Neural cell (in vitro differentiated cells): ENCODE measurements around the gene CCL26. TPM values are rescaled to one million over a fixed set of nuclear protein-coding genes. Genes with fewer than 3 reads are reported as not detected.

ENCODE experiments used
- H2AFZ ChIP-seq: fragments of 200-600, 300-800 bp; sonication (generic), shearing (Covaris generic); 2 replicates; pipeline ENCODE4 v1.6.0; 2014; ENCODE audit warnings: low read depth, mild to moderate bottlenecking, antibody characterized with exemption, low read length, moderate library complexity
- H3F3A ChIP-seq: fragments of 200-600 bp; shearing (Covaris generic); 2 replicates; pipeline ENCODE4 v1.6.1; 2016; ENCODE audit warnings: mild to moderate bottlenecking, moderate library complexity, mixed read lengths, antibody characterized with exemption, low read length; ENCODE audit not compliant: insufficient read depth, poor library complexity, severe bottlenecking
- H3K27ac ChIP-seq: fragments of 200-600, 300-800 bp; sonication (generic), shearing (Covaris generic); 2 replicates; pipeline ENCODE4 v1.5.1; 2014; ENCODE audit warnings: mild to moderate bottlenecking, low read length, moderate library complexity
- H3K27me3 ChIP-seq: fragments of 300-800, 200-600 bp; sonication (generic), shearing (Covaris generic); 2 replicates; pipeline ENCODE4 v1.6.0; 2014; ENCODE audit warnings: mild to moderate bottlenecking, low read depth, low read length, moderate library complexity; ENCODE audit not compliant: insufficient read depth
- H3K36me3 ChIP-seq: fragments of 300-800, 200-600 bp; sonication (generic), shearing (Covaris generic); 2 replicates; pipeline ENCODE4 v1.5.1; 2014; ENCODE audit warnings: mild to moderate bottlenecking, antibody characterized with exemption, low read length, moderate library complexity; ENCODE audit not compliant: insufficient read depth
- H3K4me2 ChIP-seq: fragments of 300-800, 200-600 bp; sonication (generic), shearing (Covaris generic); 2 replicates; pipeline ENCODE4 v1.6.0; 2014; ENCODE audit warnings: mild to moderate bottlenecking, low read length
- H3K4me3 ChIP-seq: fragments of 300-800, 200-600 bp; sonication (generic), shearing (Covaris generic); 2 replicates; pipeline ENCODE4 v1.5.1; 2014; ENCODE audit warnings: mild to moderate bottlenecking, low read length, moderate library complexity
- H3K79me2 ChIP-seq: fragments of 200-600 bp; shearing (Covaris generic); replicated peaks from 2 replicates; pipeline ENCODE4 v1.6.0; 2014; ENCODE audit warnings: mild to moderate bottlenecking, low read length, moderate library complexity; ENCODE audit not compliant: insufficient read depth
- H3K9ac ChIP-seq: fragments of 300-800, 200-600 bp; sonication (generic), shearing (Covaris generic); 2 replicates; pipeline ENCODE4 v1.6.1; 2016; ENCODE audit warnings: mild to moderate bottlenecking, low read length, mixed read lengths
- H3K9me2 ChIP-seq: fragments of 200-600 bp; shearing (Covaris generic); 2 replicates; pipeline ENCODE4 v1.6.1; 2016; ENCODE audit warnings: mild to moderate bottlenecking, low read length, mixed read lengths; ENCODE audit not compliant: insufficient read depth
- H3K9me3 ChIP-seq: fragments of 200-600, 300-800 bp; sonication (generic), shearing (Covaris generic); 2 replicates; pipeline ENCODE4 v1.6.1; 2016; ENCODE audit warnings: mild to moderate bottlenecking, mixed run types, low read length, moderate library complexity, mixed read lengths
- H4K20me1 ChIP-seq: fragments of 200-600 bp; shearing (Covaris generic); 2 replicates; pipeline ENCODE4 v1.6.1; 2016; ENCODE audit warnings: mild to moderate bottlenecking, mixed run types; ENCODE audit not compliant: insufficient read depth
- EP300 ChIP-seq: fragments of 450-650 bp; conservative IDR thresholded peaks from 2 replicates; pipeline ENCODE4 v1.6.1; 2014; ENCODE audit warnings: antibody characterized with exemption, mild to moderate bottlenecking, moderate library complexity; ENCODE audit not compliant: poor library complexity, severe bottlenecking
- POLR2AphosphoS5 ChIP-seq: IDR thresholded peaks from 2 replicates; pipeline ENCODE4 v1.6.1; 2012
- RAD21 ChIP-seq: fragments of 450-650 bp; conservative IDR thresholded peaks from 2 replicates; pipeline ENCODE4 v1.6.1; 2014; ENCODE audit warnings: antibody characterized with exemption, mild to moderate bottlenecking, moderate library complexity
- SMC3 ChIP-seq: fragments of 450-650 bp; conservative IDR thresholded peaks from 2 replicates; pipeline ENCODE4 v1.6.1; 2014; ENCODE audit warnings: antibody characterized with exemption, mild to moderate bottlenecking, moderate library complexity; ENCODE audit not compliant: poor library complexity
- TAF1 ChIP-seq: IDR thresholded peaks from 2 replicates; pipeline ENCODE4 v1.6.1; 2012; ENCODE audit warnings: low read depth
- polyA plus RNA-seq: library from polyadenylated mRNA; depleted of rRNA; stranded (reverse); fragments of >200 nt; gene quantifications from 2 replicates; pipeline ENCODE4 v1.2.3, GENCODE V29; 2014
- TF ChIP-seq, protein P1 (sequence below): fragments of 450-650 bp; IDR thresholded peaks from 2 replicates; pipeline ENCODE4 v1.5.1; 2014; ENCODE audit warnings: antibody characterized with exemption, mild to moderate bottlenecking, moderate library complexity; ENCODE audit not compliant: poor library complexity, severe bottlenecking

Gene CCL26
- polyA plus RNA-seq, 1 donor from 2014 or later = not detected

DNA sequence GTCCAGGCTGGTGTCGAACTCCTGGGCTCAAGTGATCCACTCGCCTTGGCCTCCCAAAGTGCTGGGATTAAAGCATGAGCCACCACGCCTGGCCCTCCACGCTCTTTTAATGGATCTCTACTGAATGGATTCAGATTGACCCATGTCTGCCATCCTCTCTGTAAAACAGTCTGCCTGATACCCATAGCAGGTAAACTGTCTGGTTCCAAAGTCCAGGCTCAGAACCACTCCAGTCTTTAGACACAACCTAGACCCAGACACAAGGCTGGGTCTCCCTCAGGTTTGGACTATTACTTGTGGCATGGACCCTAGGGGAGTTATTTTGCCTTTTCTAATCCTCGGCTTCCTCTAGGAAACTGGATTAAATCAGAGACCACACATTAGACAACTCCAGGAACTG is 52.4 kb downstream of the CCL26 start:
- Histone ChIP-seq H3K9me3 (no peaks in the 10 kb centered on the region), H4K20me1 (no peaks in the 10 kb centered on the region), H3K9me2 (no peaks in the 10 kb centered on the region), H3K36me3 (no peaks in the 10 kb centered on the region), H2AFZ (no peak overlapping the region), H3K27me3 (no peaks in the 10 kb centered on the region), H3K9ac (no peak overlapping the region), H3K27ac (no peak overlapping the region), H3F3A (no peaks in the 10 kb centered on the region), H3K4me2 (no peak overlapping the region), H3K4me3 (no peak overlapping the region), H3K79me2 (no peaks in the 10 kb centered on the region)
- no peak for TF ChIP-seq POLR2AphosphoS5
- TF ChIP-seq, protein P1, sequence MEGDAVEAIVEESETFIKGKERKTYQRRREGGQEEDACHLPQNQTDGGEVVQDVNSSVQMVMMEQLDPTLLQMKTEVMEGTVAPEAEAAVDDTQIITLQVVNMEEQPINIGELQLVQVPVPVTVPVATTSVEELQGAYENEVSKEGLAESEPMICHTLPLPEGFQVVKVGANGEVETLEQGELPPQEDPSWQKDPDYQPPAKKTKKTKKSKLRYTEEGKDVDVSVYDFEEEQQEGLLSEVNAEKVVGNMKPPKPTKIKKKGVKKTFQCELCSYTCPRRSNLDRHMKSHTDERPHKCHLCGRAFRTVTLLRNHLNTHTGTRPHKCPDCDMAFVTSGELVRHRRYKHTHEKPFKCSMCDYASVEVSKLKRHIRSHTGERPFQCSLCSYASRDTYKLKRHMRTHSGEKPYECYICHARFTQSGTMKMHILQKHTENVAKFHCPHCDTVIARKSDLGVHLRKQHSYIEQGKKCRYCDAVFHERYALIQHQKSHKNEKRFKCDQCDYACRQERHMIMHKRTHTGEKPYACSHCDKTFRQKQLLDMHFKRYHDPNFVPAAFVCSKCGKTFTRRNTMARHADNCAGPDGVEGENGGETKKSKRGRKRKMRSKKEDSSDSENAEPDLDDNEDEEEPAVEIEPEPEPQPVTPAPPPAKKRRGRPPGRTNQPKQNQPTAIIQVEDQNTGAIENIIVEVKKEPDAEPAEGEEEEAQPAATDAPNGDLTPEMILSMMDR = no peak
- TF ChIP-seq TAF1 = no peak
- TF ChIP-seq RAD21 = no peak
- TF ChIP-seq SMC3 = no peak
- TF ChIP-seq EP300 = no peak

Other genes with a start within 250 kb of the CCL26 start
- gene HIP1, start 33.3 kb downstream of the CCL26 start, polyA plus RNA-seq = 12.9 and 13.3 TPM in 2 replicates
- gene CCL24, start 41.6 kb upstream of the CCL26 start, polyA plus RNA-seq = not detected in 2 replicates
- gene RHBDD2, start 106.8 kb upstream of the CCL26 start, polyA plus RNA-seq = 76.4 and 82.1 TPM in 2 replicates
- gene POR, start 142.9 kb upstream of the CCL26 start, polyA plus RNA-seq = 61.2 and 90.9 TPM in 2 replicates
- 39.1 and 50.4 TPM in 2 replicates for gene TMEM120A, start 222.4 kb upstream of the CCL26 start, polyA plus RNA-seq